K562 treated with DMSO at 1 percent for 48 hours (cell line): ENCODE data around the gene ACRV1. TPM values are rescaled to one million over a fixed set of nuclear protein-coding genes. Genes with fewer than 3 reads are reported as not detected.

Source experiments
- total RNA-seq: library from RNA; unstranded; fragments of 300-600 nt; gene quantifications from 2 replicates; pipeline ENCODE4 v1.2.3, GENCODE V29; 2022; ENCODE audit warnings: low replicate concordance; ENCODE audit errors: extremely low read depth

ACRV1 gene
- not detected in 2 replicates for total RNA-seq

GRCh38 chr11:125680747-125681146, at the start of gene ACRV1:
ACRV1 (minus strand) TSS chr11:125680847; CDS start chr11:125680780, 67 bp downstream.

GRCh38 chr11:125624756-125625213, 55.9 kb downstream of the ACRV1 start, which contains the start of gene CHEK1:
CHEK1 (plus strand) TSS chr11:125625163; CDS start chr11:125626769, 1,606 bp downstream.

Other genes with a start within 250 kb of the ACRV1 start
- gene FEZ1, start 184.6 kb downstream of the ACRV1 start, total RNA-seq = not detected in 2 replicates
- gene EI24, start 111.4 kb downstream of the ACRV1 start, total RNA-seq = not detected in 2 replicates
- gene STT3A, start 88.0 kb downstream of the ACRV1 start, total RNA-seq = 639 TPM in 1 of 2 replicates, not detected in the other
- not detected in 2 replicates for gene CHEK1, start 55.7 kb downstream of the ACRV1 start, total RNA-seq
- gene PATE1, start 65.4 kb upstream of the ACRV1 start, total RNA-seq = not detected in 2 replicates
- gene PATE2, start 98.0 kb upstream of the ACRV1 start, total RNA-seq = not detected in 2 replicates
- not detected in 2 replicates for gene PATE3, start 107.3 kb upstream of the ACRV1 start, total RNA-seq
- not detected in 2 replicates for gene PATE4, start 152.5 kb upstream of the ACRV1 start, total RNA-seq
- not detected in 2 replicates for gene HYLS1, start 206.8 kb upstream of the ACRV1 start, total RNA-seq
- gene PUS3, start 222.4 kb upstream of the ACRV1 start, total RNA-seq = not detected in 2 replicates
- not detected in 2 replicates for gene DDX25, start 223.7 kb upstream of the ACRV1 start, total RNA-seq